Head of caudate nucleus (tissue), 42 donors: ENCODE measurements around the gene ADPRHL1.
A peak's percentile ranks its signal among the peaks of the same experiment; 100 is the strongest.
"Not testable (repeated sequence)": the region's sequence is repeated elsewhere in the genome, so short reads cannot be mapped to it uniquely, and the experiment has no call there.

Experiments
- DNase-seq, 42 donors: peaks; one replicate each; pipeline versions ENCODE4 v3.0.0 to v3.0.0-alpha.2; 2020 to 2021; ENCODE audit warnings: mixed read lengths in 7 of 42
- intact Hi-C: fragments of 100-400 bp; cut with DNase I; formaldehyde crosslinking; loops from one replicate; pipeline ENCODE4 v1.15.0; 2022

The ADPRHL1 gene

DNA sequence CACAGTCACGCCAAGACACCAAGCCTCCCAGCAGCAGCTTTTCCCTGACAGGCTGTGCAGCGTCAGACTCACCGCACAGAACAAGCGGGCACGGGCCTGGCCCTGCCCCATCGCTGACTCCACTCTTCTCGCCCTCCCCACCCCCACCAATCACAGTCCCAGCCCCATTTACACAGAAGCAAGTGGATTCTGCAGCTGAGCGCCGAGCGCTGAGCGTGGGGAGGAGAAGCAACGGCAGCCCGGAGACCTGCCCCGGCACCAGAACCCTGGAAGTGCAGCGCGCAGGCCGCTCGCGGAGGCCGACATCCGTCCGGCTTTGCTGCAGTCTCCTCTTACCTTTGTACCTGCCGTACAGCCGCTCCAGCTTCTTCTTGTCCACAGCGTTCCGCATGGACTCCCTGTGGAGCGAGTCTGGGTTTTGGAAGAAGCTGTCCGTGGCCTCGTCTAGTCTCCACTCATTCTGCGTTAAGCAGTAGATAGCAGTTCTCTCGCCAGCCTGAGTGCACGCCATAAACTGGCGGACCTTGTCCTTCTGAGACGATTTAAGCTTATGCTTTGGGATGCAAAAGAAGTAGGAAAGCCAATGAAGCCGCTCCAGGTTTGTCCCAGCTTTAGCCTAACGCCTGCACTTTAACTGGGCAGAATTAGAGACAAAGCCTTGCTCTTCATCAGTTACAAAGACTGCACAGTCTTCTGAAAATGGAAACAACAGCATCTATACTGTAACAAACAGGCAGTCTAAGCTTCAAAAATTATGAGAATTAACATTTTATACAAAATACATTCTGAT, 30.4 kb upstream of the ADPRHL1 start:
- peak in 17 of 42 donors; percentile 12 to 71 (median 33) for DNase-seq
- intact Hi-C loops: no loop called here

DNA sequence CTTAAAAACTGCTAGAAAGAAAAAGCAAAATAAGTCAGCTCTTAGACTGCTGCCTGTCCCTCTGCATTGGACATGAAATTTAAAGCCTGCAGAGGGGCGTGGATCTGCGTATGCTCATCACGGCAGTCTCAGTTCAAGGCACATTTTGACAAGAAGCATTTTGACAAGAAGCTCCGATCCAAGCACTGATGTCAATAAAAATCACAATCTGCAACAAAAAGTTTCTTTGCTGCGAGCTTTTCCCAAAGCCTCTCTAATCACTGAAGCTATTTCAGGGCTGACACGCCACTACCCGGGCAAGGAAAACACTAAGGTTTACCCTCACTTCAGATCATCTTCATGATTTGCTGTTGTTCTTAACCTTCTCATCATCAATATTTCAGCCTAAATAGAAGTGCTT, 29.8 kb upstream of the ADPRHL1 start:
- no peak for DNase-seq
- intact Hi-C loops: no loop called here

DNA sequence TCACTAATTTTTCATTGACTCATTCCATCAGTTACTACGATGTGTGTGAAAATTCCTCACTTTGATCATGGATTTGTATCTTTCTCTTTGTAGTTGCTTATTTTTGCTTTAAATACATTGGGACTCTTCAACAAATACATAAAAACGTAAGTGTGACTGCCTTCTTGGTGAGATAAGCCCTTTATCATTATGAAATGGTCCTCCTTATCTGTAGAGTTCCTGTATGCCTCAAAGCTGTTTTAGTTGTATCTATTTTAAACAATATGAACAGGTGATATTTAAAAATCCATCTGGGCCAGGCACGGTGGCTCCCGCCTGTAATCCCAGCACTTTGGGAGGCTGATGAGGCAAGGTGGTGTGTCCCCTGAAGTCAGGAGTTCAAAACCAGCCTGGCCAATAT, 25.9 kb upstream of the ADPRHL1 start:
- intact Hi-C loops: no loop called here
- DNase-seq: no peak

DNA sequence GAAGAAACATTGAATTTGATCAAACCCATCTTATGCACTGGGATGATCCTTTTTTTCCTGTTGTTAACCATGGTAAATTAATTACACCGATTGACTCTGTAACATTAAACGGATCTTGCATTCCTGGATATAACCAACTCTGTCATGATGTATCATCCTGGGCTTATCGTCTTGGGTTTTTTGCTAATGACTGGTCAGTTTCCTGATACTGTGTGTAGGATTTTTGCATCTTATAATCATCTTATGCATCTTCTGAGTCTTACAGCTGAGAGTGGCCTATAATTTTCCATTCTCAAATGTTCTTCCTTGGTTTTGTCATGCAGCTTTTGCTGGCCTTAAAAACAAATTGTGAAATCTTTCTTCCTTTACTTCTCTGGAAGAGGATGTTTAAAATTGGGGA, 24.4 kb upstream of the ADPRHL1 start:
- intact Hi-C loops: no loop called here
- no peak for DNase-seq

DNA sequence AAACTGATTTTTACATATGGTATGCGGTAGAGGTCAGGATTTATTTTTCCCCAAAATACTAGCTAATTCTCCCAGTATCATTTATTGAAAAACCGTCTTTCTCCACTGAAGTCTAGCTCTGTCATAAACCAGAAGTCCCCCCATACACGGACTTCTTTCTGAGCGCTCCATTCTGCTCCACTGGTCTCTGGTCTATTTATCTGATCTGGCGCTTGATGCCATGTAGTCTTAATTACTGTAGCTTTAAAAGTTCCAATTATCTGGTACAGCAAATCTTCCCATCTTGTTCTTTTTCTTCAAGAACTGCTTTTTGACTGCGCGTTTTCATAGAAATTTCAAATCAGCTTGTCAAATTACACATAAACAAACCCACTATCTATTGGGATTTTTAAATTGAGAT, 23.5 kb upstream of the ADPRHL1 start:
- intact Hi-C loops: no loop called here
- no peak for DNase-seq

DNA sequence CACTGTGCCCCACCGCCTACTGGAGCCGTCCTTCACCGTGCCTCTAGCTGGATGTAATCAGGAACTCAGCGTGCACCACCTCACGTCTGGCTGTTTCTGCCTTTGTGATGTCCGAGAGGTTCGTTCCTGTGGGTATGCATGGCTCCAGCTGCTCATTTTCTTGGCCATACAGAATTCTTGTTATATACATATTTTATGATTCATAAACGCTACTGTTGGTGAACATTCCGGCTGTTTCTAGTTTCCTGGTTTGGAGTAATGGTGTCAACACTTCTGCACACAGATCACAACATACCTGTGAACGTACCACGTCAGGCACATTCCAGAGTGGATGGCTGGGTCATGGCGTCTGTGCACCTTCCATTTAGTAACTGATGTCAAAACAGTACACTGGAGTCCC, 22.6 kb upstream of the ADPRHL1 start:
- intact Hi-C loops: no loop called here

DNA sequence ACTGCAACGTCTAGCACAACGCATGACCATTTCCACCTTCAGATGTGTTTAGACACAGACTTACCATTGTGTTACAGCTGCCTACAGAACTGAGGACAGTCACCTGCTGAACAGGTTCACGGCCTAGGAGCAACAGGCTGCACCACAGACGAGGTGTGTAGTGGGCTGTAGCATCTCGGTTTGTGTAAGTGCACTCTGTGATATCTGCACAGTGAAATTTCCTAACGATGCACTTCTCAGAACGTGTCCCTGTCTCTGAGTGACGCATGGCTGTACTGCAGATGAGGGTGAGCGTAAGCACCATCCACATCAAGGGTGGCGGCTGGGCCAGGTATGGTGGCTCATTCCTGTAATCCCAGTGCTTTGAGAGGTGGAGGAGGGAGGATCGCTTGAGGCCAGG, 22.0 kb upstream of the ADPRHL1 start:
- no peak for DNase-seq
- intact Hi-C loops: no loop called here

More for the DNA sequence above, 22.6 kb upstream of the ADPRHL1 start:
- no peak for DNase-seq

DNA sequence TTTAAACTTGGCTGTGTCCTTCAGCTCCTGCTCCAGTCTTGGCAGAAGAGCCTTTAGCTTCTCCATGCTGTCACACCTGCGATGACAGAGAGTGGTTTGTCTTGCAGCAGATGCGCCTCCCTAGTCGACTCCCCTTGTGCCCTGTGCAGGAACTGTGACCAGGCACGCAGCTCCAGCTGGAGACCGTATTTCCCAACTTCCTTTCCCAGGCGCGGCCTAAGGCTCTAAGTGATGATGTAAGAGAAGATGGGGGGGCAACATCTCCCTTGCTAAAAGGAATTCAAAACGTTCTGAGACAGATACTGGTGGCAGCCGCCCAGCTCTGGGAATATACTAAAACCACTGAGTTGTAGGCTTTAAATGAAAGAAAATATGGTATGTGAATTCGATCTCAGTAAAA, 20.9 kb upstream of the ADPRHL1 start:
- DNase-seq: no peak
- intact Hi-C loops: no loop called here

DNA sequence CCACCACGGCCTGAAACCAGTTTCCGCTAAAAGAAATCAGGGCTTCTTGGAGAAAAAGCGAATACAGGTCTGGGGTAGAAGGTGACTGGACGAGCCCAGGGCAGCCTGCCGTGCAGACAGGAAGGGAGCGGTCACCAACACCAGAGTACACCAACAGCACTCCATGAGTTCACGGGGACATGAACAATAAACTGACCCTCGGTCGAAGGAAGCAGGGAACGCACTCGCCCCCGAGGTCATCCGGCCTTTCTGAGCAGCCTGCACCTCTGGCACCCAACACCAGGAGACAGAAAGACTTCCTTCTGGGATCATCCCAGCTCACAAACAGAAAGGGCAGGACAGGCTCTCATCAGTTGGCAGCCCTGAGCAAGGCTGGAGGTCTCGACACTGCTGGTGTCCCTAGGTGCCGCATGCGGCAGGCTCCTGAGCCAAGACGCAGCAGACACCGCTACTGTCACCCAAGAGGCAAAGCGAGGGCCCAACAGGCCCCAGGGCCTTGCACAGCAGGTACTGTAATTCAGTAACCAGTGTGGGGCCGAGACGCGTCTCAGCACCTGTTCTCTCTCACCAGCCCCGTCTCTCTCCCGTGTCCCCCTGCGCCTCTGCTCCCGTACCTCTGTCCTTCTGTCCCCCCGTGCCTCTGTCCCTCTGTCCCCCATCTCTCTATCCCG, 19.2 kb upstream of the ADPRHL1 start:
- intact Hi-C loops: no loop called here
- DNase-seq: no peak

DNA sequence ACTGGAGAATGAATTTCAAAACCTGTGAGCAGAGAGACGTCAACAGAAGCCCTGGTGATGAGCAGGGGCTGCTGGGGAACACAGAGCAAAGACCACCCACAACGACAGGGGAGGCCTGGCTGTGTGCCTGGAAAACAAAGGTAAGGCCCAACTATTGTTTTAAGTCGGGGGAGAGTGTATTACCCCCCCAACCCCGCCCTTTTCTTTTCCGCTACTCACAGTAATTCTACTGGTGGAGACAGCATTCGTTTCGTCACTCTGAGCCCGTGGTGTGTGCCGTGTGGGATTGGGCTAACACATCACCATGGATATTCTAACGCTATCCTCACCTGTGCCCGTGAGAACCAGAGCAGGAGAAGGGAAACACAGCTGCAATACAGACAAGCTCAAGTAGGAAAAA, 18.6 kb upstream of the ADPRHL1 start:
- DNase-seq: no peak
- intact Hi-C loops: no loop called here

DNA sequence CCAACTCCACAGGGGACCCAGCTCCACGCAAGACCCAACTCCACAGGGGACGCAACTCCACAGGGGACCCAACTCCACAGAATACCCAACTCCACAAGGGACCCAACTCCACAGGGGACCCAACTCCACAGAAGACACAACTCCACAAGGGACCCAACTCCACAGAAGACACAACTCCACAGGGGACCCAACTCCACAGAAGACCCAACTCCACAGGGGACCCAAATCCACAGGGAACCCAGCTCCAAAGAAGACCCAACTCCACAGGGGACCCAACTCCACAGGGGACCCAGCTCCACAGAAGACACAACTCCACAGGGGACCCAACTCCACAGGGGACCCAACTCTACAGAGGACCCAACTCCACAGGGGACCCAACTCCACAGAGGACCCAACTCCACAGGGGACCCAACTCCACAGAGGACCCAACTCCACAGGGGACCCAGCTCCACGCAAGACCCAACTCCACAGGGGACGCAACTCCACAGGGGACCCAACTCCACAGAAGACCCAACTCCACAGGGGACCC, 17.4 kb upstream of the ADPRHL1 start:
- intact Hi-C loops: not testable (repeated sequence)

DNA sequence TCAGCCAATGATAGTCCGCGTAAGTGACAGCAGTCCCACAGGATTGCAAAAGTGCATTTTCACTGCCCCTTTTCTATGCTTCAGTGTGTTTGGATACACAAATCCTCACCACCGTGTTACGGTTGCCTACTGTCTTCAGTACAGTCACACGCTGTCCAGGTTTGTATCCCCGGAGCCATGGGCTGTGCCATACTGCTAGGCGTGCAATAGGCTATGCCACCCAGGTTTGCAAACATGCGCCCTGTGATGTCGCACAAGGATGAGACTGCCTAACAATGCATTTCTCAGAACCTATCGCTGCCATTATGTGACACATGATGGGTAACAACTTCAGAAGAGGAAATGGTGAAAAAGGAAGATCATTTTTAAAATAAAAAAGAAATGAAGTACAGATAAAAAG, 16.8 kb upstream of the ADPRHL1 start:
- intact Hi-C loops: no loop called here
- no peak for DNase-seq

More for the DNA sequence above, 17.4 kb upstream of the ADPRHL1 start:
- DNase-seq: not testable (repeated sequence)

DNA sequence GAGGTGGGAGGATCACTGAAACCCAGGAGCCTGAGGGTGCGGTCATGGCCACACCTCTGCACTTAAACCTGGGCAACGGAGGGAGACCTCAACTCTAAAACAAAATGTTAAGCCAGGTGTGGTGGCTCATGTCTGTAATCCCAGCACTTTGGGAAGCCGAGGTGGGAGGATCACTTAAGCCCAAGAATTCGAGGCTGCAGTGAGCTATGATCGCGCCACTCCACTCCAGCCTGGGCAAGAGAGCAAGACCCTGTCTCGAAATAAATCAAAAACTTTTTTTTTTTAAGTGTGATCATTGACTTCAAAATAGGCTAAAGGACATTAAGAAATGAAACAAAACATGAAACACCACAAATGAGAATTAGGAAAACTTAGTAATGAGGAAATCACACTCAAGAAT, 16.3 kb upstream of the ADPRHL1 start:
- intact Hi-C loops: no loop called here
- DNase-seq: no peak

DNA sequence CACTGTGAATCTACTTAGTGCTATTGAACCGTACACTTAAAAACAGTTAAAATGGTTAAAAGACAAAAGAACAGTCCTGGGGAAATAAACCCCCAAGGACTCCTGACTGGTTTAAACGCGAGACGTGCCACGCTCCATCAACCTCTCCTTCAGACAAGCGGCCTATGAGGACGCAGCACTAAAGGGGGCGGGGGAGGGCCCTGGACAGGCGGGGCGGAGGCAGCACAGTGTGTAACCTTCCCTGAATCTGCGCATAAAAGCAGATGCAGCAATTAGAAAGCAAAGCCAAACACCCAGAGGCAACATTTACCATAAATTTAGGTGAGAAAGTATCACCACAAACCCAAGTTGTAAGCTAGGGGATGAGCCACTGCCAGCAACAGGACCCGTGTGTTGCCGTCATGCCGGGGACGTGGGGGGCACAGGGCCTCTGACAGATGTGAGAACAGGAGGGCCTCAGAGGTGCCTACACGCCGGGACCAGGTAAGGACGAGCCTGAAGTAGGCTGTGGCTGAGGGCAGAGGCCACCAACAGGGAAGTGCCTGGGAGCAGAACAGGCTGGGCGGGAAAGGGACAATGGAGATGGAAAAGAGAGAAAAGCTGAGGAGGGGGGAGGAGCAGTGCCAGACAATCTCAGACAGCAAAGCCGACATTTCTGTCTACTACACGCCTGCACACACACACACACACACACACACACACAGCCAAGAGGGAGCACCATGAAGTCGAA, 15.3 kb upstream of the ADPRHL1 start:
- DNase-seq: no peak

DNA sequence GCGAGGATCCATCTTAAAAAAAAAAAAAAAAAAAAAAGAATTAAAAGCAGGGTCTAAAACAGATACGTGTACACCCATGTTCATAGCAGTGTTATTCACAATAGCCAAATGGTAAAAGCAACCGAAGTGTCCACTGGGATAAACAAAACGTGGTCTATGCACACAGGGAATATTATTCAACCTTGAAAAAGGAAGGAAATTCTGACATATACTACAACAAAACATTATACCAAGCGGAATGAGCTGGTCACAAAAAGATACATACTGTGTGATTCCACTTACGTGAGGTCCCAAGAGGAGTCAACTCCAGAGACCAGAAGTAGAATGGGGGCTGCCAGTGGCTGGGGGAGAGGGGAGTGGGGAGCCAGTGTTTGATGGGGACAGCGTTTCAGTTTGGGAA, 14.7 kb upstream of the ADPRHL1 start:
- no peak for DNase-seq
- intact Hi-C loops: no loop called here

More for the DNA sequence above, 15.3 kb upstream of the ADPRHL1 start:
- intact Hi-C loops: no loop called here

DNA sequence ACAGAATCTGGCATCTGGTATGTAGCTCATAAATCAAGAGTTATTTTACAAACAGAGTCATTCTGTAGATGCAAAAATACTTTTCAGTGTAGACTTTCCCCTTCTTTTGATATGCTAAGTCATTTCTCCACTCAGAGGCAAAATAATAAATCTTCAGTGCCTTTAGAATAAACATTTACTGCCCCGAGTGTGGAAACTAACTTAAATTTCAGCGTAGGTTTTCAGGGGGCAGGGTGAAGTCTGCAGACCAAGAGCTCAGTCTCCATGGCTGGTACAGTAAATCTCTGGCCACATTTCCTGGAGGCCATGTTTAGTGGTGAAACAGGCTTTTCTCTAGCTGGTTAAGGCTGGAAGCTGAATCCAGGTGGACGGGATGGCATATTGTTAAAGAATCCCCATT, 13.1 kb upstream of the ADPRHL1 start:
- intact Hi-C loops: no loop called here
- DNase-seq: no peak

DNA sequence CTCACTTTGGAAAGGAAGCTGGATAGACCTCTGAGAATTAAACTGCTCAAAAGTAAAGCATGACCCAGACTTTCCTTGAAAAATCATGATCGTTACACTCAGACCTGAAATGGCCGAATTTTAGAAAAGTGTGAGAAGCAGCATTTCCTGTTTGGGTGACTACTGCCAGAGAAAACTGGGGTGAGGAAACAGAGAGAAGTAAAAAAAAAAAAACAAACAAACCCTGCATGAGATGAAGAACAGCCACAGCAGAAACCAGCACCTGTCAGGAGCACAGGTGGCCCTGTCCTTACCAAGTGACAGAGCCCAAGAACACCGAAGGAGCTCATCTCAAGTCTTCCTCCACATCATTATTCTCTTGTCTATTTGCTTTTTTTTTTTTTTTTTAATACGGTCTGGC, 12.0 kb upstream of the ADPRHL1 start:
- DNase-seq: no peak
- intact Hi-C loops: no loop called here

DNA sequence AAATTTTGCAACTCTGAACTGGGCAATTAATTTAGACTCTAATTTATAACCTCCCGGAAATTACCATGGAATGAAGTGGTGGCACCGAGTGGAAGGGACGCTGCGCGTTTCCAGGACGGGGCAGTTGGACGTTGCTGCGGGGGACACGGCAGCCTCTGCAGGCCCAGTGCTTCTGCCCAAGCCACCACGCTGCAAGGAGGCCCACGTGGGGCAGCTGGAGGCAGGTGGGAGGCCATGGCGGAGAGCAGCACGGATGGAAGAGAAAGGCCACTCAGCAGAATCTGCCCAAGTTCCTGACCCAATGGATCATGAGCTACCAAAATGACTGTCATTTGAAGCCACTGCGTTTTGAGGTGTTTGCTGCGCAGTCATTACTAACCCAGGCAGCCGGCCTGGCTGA, 11.2 kb upstream of the ADPRHL1 start:
- DNase-seq: no peak
- intact Hi-C loops: no loop called here

DNA sequence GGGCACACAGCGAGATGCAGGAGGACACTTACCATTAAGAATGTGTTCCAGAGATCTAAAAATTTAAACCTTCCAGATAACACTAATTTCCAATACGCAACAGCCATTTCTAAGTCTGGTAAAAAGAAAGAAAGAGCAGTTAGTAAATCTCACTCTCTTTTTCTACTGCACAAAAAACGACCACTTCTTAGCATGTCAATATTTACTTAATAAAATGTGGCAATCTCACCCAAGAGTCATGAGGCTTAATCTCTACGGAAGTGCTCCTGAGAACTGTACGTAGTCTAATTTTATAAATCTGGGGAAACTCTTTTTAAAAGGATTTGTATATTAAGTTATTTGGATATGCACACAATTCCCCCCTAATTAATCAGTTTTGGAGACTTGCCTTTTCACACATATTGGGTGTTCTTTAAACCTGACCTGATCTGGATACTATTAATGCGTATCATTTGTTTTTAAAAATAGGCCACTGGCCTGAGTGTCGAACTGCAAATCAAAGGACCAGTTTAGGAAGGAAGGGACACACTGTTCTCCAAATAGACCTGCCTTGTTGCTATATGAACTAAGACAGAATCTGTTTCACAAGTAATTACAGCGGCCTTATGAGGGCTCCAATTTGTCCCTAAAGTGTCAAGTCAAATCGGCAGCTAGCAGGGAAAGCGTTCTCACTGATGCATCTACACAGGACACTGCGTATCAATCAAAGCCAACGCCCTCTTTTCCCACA, 7.9 kb upstream of the ADPRHL1 start:
- no peak for DNase-seq
- intact Hi-C loops: no loop called here
